ENCODE data around the gene CORO6. TPM values are rescaled to one million over a fixed set of nuclear protein-coding genes. Genes with fewer than 3 reads are reported as not detected.

The CORO6 gene
- total and polyA plus RNA-seq, 2 of the 4 experiments (the other 2 are of a cell fraction): 3.4 to 7.6 TPM

GRCh38 chr17:29588017-29588561 lies 34.6 kb downstream of the CORO6 start:
- no peak for TF ChIP-seq BHLHE40 (IDR thresholded peaks at IDR 0.05; ENCODE audit: low read depth, low read length)
- TF ChIP-seq RCOR1 (IDR thresholded peaks at IDR 0.05; ENCODE audit: insufficient replicate concordance, low read length): no peak
- no peak for TF ChIP-seq CTCF (conservative IDR thresholded peaks at IDR 0.05; ENCODE audit: low read depth, low read length)
- peak overlapping the region; percentile 59 for H3K27ac ChIP-seq (ENCODE audit: insufficient read depth, low read length)
- peak overlapping the region; percentile 93 for H2AK9ac ChIP-seq (replicated peaks; ENCODE audit: low read depth, low read length, poor library complexity)
- in situ Hi-C loops (cut with MboI; ENCODE audit: low sequenced_read_pairs): no loop called here
- ChIA-PET CTCF (interaction anchor here (1.1 kb wide), 1 partner anchor 15 kb away, joined by 3 read pairs; no protein-coding TSS in a partner anchor), POLR2A (ENCODE audit: unreplicated experiment) (no interaction called here)
- H3K36me3 ChIP-seq (ENCODE audit: control insufficient read depth, insufficient read depth, low read length): peaks cover 4% of the 10 kb centered on the region
- no peak for ATAC-seq (ENCODE audit: low read depth)
- peak overlapping the region; percentile 79 for H3K23ac ChIP-seq (ENCODE audit: low read depth, low read length)
- peak overlapping the region; percentile 80 for H2AFZ ChIP-seq (replicated peaks; ENCODE audit: low read length, poor library complexity)
- peak overlapping the region; percentile 76 for H3K9ac ChIP-seq (ENCODE audit: low read depth, low read length)
- intact Hi-C loops (cut with micrococcal nuclease): loop anchor here (1.0 kb wide), 1 partner anchor 294 kb away; the partner anchor contains the start of gene NUFIP2
- peak overlapping the region; percentile 77 for H3K14ac ChIP-seq (replicated peaks; ENCODE audit: low read depth, low read length)
- DNase-seq: no peak
- no TSS peak for BruUV-seq (replicated peaks)
- peaks cover 26% of the 10 kb centered on the region for H3K9me1 ChIP-seq (ENCODE audit: insufficient read depth, low read length)
- peaks cover 44% of the 10 kb centered on the region for H3K4me1 ChIP-seq (ENCODE audit: control insufficient read depth, insufficient read depth, low read length)
- H3K9me3 ChIP-seq (ENCODE audit: control insufficient read depth, insufficient read depth, low read length): no peaks in the 10 kb centered on the region
- peaks cover 63% of the 10 kb centered on the region for H4K20me1 ChIP-seq (ENCODE audit: insufficient read depth, low read length)
- WGBS, 2 experiments (ENCODE audit: extremely low coverage in 2 of 2, insufficient read length in 1 of 2): 4% methylated on average over 3 of the region's 8 CpGs; no CpG with 5 or more reads in 1 of the 2 experiments
- peak overlapping the region in 1 of 2 experiments; percentile 19; a peak in 1 of 4 replicates for H4K8ac ChIP-seq (ENCODE audit: low read depth in 2 of 2, low read length in 2 of 2)
- H2AK5ac ChIP-seq (ENCODE audit: low read depth, low read length): peak overlapping the region; percentile 73
- peak overlapping the region; percentile 85 for H3K4me3 ChIP-seq (ENCODE audit: insufficient read depth, low read depth, low read length)
- H3K56ac ChIP-seq (ENCODE audit: extremely low read depth, insufficient read depth, low read length): peak overlapping the region; percentile 18; the same call in 1 of the 2 replicates
- H2BK120ac ChIP-seq (ENCODE audit: low read depth, low read length): no peak overlapping the region
- no peak overlapping the region for H2BK15ac ChIP-seq (ENCODE audit: low read depth, low read length)
- peaks cover 33 to 70% of the 10 kb centered on the region in 2 experiments for H3K79me1 ChIP-seq (ENCODE audit: low read depth in 1 of 2, low read length in 2 of 2)
- H3K4me2 ChIP-seq (ENCODE audit: low read depth, low read length): peak overlapping the region; percentile 92
- no peak overlapping the region for H2BK20ac ChIP-seq (ENCODE audit: low read depth, low read length)
- H3K27me3 ChIP-seq (ENCODE audit: control insufficient read depth, insufficient read depth, low read length): no peaks in the 10 kb centered on the region
- dilution Hi-C loops (cut with HindIII; ENCODE audit: low sequenced_read_pairs, unreplicated experiment): no loop called here
- peak overlapping the region; percentile 43 for H2BK5ac ChIP-seq (ENCODE audit: low read depth, low read length, poor library complexity, severe bottlenecking)
- H4K91ac ChIP-seq (ENCODE audit: insufficient read depth, low read depth, low read length): peak overlapping the region; percentile 21; the same call in 1 of the 2 replicates
- H4K5ac ChIP-seq (ENCODE audit: low read depth, low read length): no peak overlapping the region
- peak overlapping the region; percentile 77 for H3K4ac ChIP-seq (ENCODE audit: low read depth, low read length)
- no peak overlapping the region for H3K18ac ChIP-seq (ENCODE audit: low read depth, low read length)
